ENCODE data around the gene THRB.

- TF ChIP-seq, protein P1, sequence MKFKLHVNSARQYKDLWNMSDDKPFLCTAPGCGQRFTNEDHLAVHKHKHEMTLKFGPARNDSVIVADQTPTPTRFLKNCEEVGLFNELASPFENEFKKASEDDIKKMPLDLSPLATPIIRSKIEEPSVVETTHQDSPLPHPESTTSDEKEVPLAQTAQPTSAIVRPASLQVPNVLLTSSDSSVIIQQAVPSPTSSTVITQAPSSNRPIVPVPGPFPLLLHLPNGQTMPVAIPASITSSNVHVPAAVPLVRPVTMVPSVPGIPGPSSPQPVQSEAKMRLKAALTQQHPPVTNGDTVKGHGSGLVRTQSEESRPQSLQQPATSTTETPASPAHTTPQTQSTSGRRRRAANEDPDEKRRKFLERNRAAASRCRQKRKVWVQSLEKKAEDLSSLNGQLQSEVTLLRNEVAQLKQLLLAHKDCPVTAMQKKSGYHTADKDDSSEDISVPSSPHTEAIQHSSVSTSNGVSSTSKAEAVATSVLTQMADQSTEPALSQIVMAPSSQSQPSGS (CRISPR knock-in tag; IDR thresholded peaks at IDR 0.05; ENCODE audit: borderline replicate concordance, low read depth): no peak
- no peak for TF ChIP-seq ZNF263 (CRISPR knock-in tag; IDR thresholded peaks at IDR 0.05; ENCODE audit: low read depth)
- TF ChIP-seq FOXJ3 (CRISPR knock-in tag; IDR thresholded peaks at IDR 0.05; ENCODE audit: borderline replicate concordance): no peak
- TF ChIP-seq CREB1 (CRISPR knock-in tag; IDR thresholded peaks at IDR 0.05): no peak
- TF ChIP-seq, protein P2, sequence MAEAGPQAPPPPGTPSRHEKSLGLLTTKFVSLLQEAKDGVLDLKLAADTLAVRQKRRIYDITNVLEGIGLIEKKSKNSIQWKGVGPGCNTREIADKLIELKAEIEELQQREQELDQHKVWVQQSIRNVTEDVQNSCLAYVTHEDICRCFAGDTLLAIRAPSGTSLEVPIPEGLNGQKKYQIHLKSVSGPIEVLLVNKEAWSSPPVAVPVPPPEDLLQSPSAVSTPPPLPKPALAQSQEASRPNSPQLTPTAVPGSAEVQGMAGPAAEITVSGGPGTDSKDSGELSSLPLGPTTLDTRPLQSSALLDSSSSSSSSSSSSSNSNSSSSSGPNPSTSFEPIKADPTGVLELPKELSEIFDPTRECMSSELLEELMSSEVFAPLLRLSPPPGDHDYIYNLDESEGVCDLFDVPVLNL (CRISPR knock-in tag; IDR thresholded peaks at IDR 0.05; ENCODE audit: borderline replicate concordance, low read depth): no peak
- TF ChIP-seq CREM (CRISPR knock-in tag; IDR thresholded peaks at IDR 0.05): no peak
- no peak for TF ChIP-seq SP1 (CRISPR knock-in tag; conservative IDR thresholded peaks at IDR 0.05)
- TF ChIP-seq PRRX2 (CRISPR knock-in tag; IDR thresholded peaks at IDR 0.05): no peak
- TF ChIP-seq STAT6 (CRISPR knock-in tag; conservative IDR thresholded peaks at IDR 0.05; ENCODE audit: low read depth): no peak
- TF ChIP-seq, protein P3, sequence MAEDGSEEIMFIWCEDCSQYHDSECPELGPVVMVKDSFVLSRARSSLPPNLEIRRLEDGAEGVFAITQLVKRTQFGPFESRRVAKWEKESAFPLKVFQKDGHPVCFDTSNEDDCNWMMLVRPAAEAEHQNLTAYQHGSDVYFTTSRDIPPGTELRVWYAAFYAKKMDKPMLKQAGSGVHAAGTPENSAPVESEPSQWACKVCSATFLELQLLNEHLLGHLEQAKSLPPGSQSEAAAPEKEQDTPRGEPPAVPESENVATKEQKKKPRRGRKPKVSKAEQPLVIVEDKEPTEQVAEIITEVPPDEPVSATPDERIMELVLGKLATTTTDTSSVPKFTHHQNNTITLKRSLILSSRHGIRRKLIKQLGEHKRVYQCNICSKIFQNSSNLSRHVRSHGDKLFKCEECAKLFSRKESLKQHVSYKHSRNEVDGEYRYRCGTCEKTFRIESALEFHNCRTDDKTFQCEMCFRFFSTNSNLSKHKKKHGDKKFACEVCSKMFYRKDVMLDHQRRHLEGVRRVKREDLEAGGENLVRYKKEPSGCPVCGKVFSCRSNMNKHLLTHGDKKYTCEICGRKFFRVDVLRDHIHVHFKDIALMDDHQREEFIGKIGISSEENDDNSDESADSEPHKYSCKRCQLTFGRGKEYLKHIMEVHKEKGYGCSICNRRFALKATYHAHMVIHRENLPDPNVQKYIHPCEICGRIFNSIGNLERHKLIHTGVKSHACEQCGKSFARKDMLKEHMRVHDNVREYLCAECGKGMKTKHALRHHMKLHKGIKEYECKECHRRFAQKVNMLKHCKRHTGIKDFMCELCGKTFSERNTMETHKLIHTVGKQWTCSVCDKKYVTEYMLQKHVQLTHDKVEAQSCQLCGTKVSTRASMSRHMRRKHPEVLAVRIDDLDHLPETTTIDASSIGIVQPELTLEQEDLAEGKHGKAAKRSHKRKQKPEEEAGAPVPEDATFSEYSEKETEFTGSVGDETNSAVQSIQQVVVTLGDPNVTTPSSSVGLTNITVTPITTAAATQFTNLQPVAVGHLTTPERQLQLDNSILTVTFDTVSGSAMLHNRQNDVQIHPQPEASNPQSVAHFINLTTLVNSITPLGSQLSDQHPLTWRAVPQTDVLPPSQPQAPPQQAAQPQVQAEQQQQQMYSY (CRISPR knock-in tag; IDR thresholded peaks at IDR 0.05): no peak
- TF ChIP-seq, protein P4, sequence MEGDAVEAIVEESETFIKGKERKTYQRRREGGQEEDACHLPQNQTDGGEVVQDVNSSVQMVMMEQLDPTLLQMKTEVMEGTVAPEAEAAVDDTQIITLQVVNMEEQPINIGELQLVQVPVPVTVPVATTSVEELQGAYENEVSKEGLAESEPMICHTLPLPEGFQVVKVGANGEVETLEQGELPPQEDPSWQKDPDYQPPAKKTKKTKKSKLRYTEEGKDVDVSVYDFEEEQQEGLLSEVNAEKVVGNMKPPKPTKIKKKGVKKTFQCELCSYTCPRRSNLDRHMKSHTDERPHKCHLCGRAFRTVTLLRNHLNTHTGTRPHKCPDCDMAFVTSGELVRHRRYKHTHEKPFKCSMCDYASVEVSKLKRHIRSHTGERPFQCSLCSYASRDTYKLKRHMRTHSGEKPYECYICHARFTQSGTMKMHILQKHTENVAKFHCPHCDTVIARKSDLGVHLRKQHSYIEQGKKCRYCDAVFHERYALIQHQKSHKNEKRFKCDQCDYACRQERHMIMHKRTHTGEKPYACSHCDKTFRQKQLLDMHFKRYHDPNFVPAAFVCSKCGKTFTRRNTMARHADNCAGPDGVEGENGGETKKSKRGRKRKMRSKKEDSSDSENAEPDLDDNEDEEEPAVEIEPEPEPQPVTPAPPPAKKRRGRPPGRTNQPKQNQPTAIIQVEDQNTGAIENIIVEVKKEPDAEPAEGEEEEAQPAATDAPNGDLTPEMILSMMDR (IDR thresholded peaks at IDR 0.05): no peak
- no peak for TF ChIP-seq SMAD4 (CRISPR knock-in tag; IDR thresholded peaks at IDR 0.05)
Observed at GRCh38 chr3:24198728-24199127, 295.9 kb downstream of the THRB start.
